ENCODE data around the gene TBL3. TPM values are rescaled to one million over a fixed set of nuclear protein-coding genes. Genes with fewer than 3 reads are reported as not detected.

The TBL3 gene
- total RNA-seq, 2 experiments from 2014 or later = 36.5 to 38.0 TPM

- no peak overlapping the region for H3K27ac Mint-ChIP-seq
- peaks cover 4% of the 10 kb centered on the region for H3K4me1 Mint-ChIP-seq (ENCODE audit: low read depth)
- intact Hi-C loops (cut with micrococcal nuclease) = no loop called here
- H3K36me3 Mint-ChIP-seq (ENCODE audit: low read depth) = no peaks in the 10 kb centered on the region
- DNase-seq = no peak
- peaks cover 4% of the 10 kb centered on the region for H3K27me3 Mint-ChIP-seq (ENCODE audit: low read depth)
- CTCF ChIA-PET = interaction anchor here (1.8 kb wide), 1 partner anchor 109 kb away, joined by 5 read pairs; no protein-coding TSS in a partner anchor
- no peaks in the 10 kb centered on the region for H3K9me3 Mint-ChIP-seq
- no peak overlapping the region for H3K4me3 Mint-ChIP-seq
These were observed 59.3 kb downstream of the TBL3 start for GRCh38 chr16:2031081-2031577.

Other genes with a start within 250 kb of the TBL3 start
- gene NME3, start 200.5 kb upstream of the TBL3 start, total RNA-seq = 10 to 100 TPM; 39.4 to 44.1 TPM
- 1 to 10 TPM; 7.7 to 7.8 TPM for gene EME2, start 199.2 kb upstream of the TBL3 start, total RNA-seq
- 100 to 1,000 TPM; 122 to 138 TPM for gene MRPS34, start 198.9 kb upstream of the TBL3 start, total RNA-seq
- 10 to 100 TPM; 14.0 to 17.0 TPM for gene SPSB3, start 189.5 kb upstream of the TBL3 start, total RNA-seq
- 10 to 100 TPM; 37.9 to 42.4 TPM for gene NUBP2, start 189.1 kb upstream of the TBL3 start, total RNA-seq
- not detected for gene IGFALS, start 178.3 kb upstream of the TBL3 start, total RNA-seq
- gene HAGH, start 145.2 kb upstream of the TBL3 start, total RNA-seq = 10 to 100 TPM; 29.9 to 30.1 TPM
- 1 to 10 TPM; 6.0 to 7.3 TPM for gene FAHD1, start 144.8 kb upstream of the TBL3 start, total RNA-seq
- under 1 TPM; 0.52 to 0.76 TPM for gene MEIOB, start 99.9 kb upstream of the TBL3 start, total RNA-seq
- gene HS3ST6, start 53.6 kb upstream of the TBL3 start, total RNA-seq = not detected
- 10 to 100 TPM in 1 of 2 experiments, 1 to 10 TPM in 1; 8.5 to 11.0 TPM for gene MSRB1, start 28.9 kb upstream of the TBL3 start, total RNA-seq
- gene RPL3L, start 17.4 kb upstream of the TBL3 start, total RNA-seq = not detected
- gene NDUFB10, start 12.5 kb upstream of the TBL3 start, total RNA-seq = 100 to 1,000 TPM; 111 TPM
- 1,000 to 10,000 TPM; 7,042 to 7,057 TPM for gene RPS2, start 7.2 kb upstream of the TBL3 start, total RNA-seq
- gene RNF151, start 5.2 kb upstream of the TBL3 start, total RNA-seq = not detected
- gene NOXO1, start 9.4 kb downstream of the TBL3 start, total RNA-seq = not detected
- gene GFER, start 12.1 kb downstream of the TBL3 start, total RNA-seq = 10 to 100 TPM; 29.8 to 30.1 TPM
- 1 to 10 TPM; 5.7 to 7.2 TPM for gene SYNGR3, start 17.9 kb downstream of the TBL3 start, total RNA-seq
- 10 to 100 TPM; 88.8 to 93.5 TPM for gene ZNF598, start 37.8 kb downstream of the TBL3 start, total RNA-seq
- 1 to 10 TPM; 1.3 to 1.9 TPM for gene NPW, start 47.7 kb downstream of the TBL3 start, total RNA-seq
- 1 to 10 TPM; 1.5 to 2.1 TPM for gene NHERF2, start 54.8 kb downstream of the TBL3 start, total RNA-seq
- 10 to 100 TPM; 20.1 to 24.1 TPM for gene NTHL1, start 75.8 kb downstream of the TBL3 start, total RNA-seq
- gene TSC2, start 75.9 kb downstream of the TBL3 start, total RNA-seq = 10 to 100 TPM; 72.3 to 72.7 TPM
- 10 to 100 TPM; 63.3 to 68.9 TPM for gene PKD1, start 163.8 kb downstream of the TBL3 start, total RNA-seq
- gene RAB26, start 176.6 kb downstream of the TBL3 start, total RNA-seq = not detected
- 100 to 1,000 TPM; 102 to 104 TPM for gene TRAF7, start 183.7 kb downstream of the TBL3 start, total RNA-seq
- gene CASKIN1, start 224.6 kb downstream of the TBL3 start, total RNA-seq = under 1 TPM; 0.15 to 0.17 TPM
- 10 to 100 TPM; 70.0 to 70.1 TPM for gene MLST8, start 233.4 kb downstream of the TBL3 start, total RNA-seq
- 1 to 10 TPM; 2.6 to 3.1 TPM for gene BRICD5, start 238.8 kb downstream of the TBL3 start, total RNA-seq
- gene PGP, start 242.8 kb downstream of the TBL3 start, total RNA-seq = 10 to 100 TPM; 11.2 to 12.2 TPM